Memory B cell (primary cell): Measurements from ENCODE around the gene FAM180A.

Source experiments
- ATAC-seq: fragments of 150-1000 bp; cut with Tn5 transposase; 2 replicates; pipeline ENCODE4 v1.10.0; 2021; ENCODE audit warnings: low read depth, mild to moderate bottlenecking, moderate library complexity
- DNase-seq, 2 donors: peaks; one replicate each; pipeline ENCODE4 v3.0.0; 2022; ENCODE audit warnings: low spot score in 2 of 2
- H3K27ac Mint-ChIP-seq: one replicate; pipeline ENCODE4 v1.8.0; 2022; ENCODE audit warnings: mild to moderate bottlenecking, moderate library complexity, mixed read lengths
- H3K27me3 Mint-ChIP-seq: one replicate; pipeline ENCODE4 v1.8.0; 2022; ENCODE audit warnings: mixed read lengths
- H3K36me3 Mint-ChIP-seq: one replicate; pipeline ENCODE4 v1.8.0; 2022; ENCODE audit warnings: mild to moderate bottlenecking, mixed read lengths
- H3K4me1 Mint-ChIP-seq: one replicate; pipeline ENCODE4 v1.8.0; 2022; ENCODE audit warnings: mixed read lengths
- H3K4me3 Mint-ChIP-seq: one replicate; pipeline ENCODE4 v1.8.0; 2022; ENCODE audit warnings: mild to moderate bottlenecking, moderate library complexity, mixed read lengths
- H3K9me3 Mint-ChIP-seq: one replicate; pipeline ENCODE4 v1.8.0; 2022; ENCODE audit warnings: mixed read lengths

Gene FAM180A

DNA sequence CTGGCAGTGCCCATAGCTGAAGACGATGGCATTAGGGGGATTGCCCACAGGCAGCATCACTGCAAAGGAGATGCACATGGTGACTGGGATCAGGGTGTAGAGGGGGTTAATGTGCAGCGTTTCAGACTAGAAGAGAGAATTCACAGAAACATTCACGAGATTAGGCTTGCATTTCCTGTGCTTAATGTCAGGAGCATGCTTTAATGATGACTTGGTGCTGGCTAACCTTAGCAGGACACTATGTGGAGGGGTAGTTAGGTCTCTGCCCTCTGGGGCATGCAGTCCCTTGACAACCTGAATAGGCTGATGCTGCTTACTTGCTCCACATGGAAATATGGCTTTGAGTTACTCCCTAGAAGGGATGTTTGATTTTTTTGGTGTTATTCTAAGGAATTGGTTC is 64.5 kb downstream of the FAM180A start:
- DNase-seq (no peak), ATAC-seq (no peak)
- H3K4me3 Mint-ChIP-seq = no peak overlapping the region
- H3K4me1 Mint-ChIP-seq = peaks cover 5% of the 10 kb centered on the region
- H3K9me3 Mint-ChIP-seq = no peaks in the 10 kb centered on the region
- peaks cover 2% of the 10 kb centered on the region for H3K36me3 Mint-ChIP-seq
- H3K27me3 Mint-ChIP-seq = no peaks in the 10 kb centered on the region
- peak overlapping the region; percentile 48 for H3K27ac Mint-ChIP-seq

DNA sequence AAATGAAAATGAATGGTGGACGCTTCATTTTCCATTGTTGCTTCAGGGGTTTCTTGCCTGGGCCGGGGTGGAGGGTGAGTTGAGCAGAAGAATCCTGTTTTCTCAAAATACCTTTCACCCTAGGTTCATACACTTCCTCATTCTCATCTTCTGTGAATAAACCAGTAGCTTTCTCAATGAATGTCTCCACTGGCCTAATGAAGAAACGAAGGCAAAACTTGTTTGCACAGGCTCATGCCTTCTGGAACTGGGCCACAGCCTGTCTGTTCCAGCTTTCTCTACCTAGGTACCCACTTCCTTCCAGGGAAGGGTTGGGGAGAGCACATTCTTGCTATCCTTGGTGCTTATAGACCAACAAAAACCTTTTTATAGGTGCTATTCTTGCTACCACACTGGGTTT is 65.0 kb downstream of the FAM180A start:
- no peak for DNase-seq
- Mint-ChIP-seq H3K9me3 (no peaks in the 10 kb centered on the region), H3K4me1 (peaks cover 5% of the 10 kb centered on the region), H3K4me3 (no peak overlapping the region), H3K27me3 (no peaks in the 10 kb centered on the region), H3K27ac (peak overlapping the region; percentile 48), H3K36me3 (peaks cover 2% of the 10 kb centered on the region)
- ATAC-seq = no peak

DNA sequence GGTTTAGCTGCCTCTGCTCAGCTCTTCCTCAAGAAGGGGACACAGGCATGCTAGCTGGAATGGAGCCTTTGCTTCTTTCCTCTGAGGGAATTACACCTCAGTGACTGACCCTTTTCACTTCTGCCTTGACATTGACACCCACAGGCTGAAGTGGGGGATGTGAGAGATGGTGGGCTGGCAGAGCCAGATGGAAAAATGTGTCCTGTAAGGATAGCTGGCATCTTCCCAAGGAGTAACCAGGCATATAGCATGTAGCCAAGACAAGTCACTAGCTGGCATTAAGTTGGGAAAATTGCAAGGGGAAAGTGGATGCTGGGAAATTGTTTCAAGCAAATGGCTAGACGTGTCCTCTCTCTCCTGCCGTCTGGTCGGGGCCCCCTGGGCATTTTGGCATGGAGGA is 66.4 kb downstream of the FAM180A start:
- Mint-ChIP-seq H3K4me1 (peaks cover 5% of the 10 kb centered on the region), H3K27me3 (no peaks in the 10 kb centered on the region), H3K4me3 (no peak overlapping the region), H3K36me3 (peaks cover 11% of the 10 kb centered on the region), H3K9me3 (no peaks in the 10 kb centered on the region), H3K27ac (no peak overlapping the region)
- DNase-seq = no peak
- no peak for ATAC-seq

DNA sequence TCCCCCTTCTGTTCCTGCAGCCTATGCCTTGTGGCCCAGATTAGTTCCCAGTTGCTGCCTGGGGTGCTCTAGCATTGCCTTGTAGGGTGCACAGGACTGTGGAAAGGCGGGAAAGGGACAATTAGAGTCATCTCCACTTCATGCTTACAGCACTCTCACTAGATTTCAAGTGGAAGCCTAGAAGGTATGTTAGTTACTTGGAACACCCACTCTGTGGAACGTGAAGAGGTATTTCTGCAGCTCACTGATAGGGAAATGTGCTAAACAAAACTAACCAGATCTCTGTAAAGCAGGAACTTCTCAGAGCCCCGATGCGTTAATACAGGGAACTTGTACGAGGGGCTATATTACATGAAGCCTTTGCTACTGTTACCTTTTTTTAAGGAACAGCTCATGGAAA is 66.9 kb downstream of the FAM180A start:
- H3K27ac Mint-ChIP-seq = no peak overlapping the region

More for the DNA sequence above, 66.9 kb downstream of the FAM180A start:
- DNase-seq = no peak
- ATAC-seq = no peak
- Mint-ChIP-seq H3K4me3 (no peak overlapping the region), H3K4me1 (peaks cover 5% of the 10 kb centered on the region), H3K9me3 (no peaks in the 10 kb centered on the region), H3K36me3 (peaks cover 11% of the 10 kb centered on the region), H3K27me3 (no peaks in the 10 kb centered on the region)
